Caco-2 (cell line): ENCODE data around the gene PSMG3. TPM values are rescaled to one million over a fixed set of nuclear protein-coding genes. Genes with fewer than 3 reads are reported as not detected.

ENCODE experiments used
- BruUV-seq: library from RNA; stranded (reverse); fragments of 400-500 nt; replicated peaks from 2 replicates; lab custom pipeline; 2021; lab: Mats Ljungman, UMichigan
- CTCF ChIA-PET: fragments of 300-600 bp; sonication (Branson Sonifier 250); formaldehyde crosslinking; loops from one replicate; lab custom pipeline; 2022; ENCODE audit warnings: antibody characterized with exemption; lab: Charles Lee
- POLR2A ChIA-PET: fragments of 300-600 bp; sonication (Branson Sonifier 250); formaldehyde crosslinking; loops from one replicate; lab custom pipeline; 2022; ENCODE audit warnings: antibody characterized with exemption; lab: Charles Lee
- DNase-seq, 2 experiments: peaks; one replicate each; pipeline versions ENCODE4 v3.0.0 to v3.0.0-alpha.2; 2020 to 2022
- H3K27me3 ChIP-seq: replicated peaks from 2 replicates; pipeline ENCODE4 v1.6.0; 2011; ENCODE audit warnings: low read length; ENCODE audit not compliant: control insufficient read depth, insufficient read depth
- H3K36me3 ChIP-seq: 2 replicates; pipeline ENCODE4 v1.5.1; 2011; ENCODE audit warnings: low read length; ENCODE audit not compliant: control insufficient read depth, insufficient read depth
- H3K4me1 ChIP-seq: fragments of 250-450 bp; sonication (Bioruptor Pico); 2 replicates; pipeline ENCODE4 v1.5.1; 2020; ENCODE audit warnings: mild to moderate bottlenecking
- H3K4me3 ChIP-seq: 2 replicates; pipeline ENCODE4 v1.5.1; 2011; ENCODE audit warnings: low read depth, mild to moderate bottlenecking, control low read depth, low read length
- H3K9me3 ChIP-seq: fragments of 250-450 bp; sonication (Bioruptor Pico); 2 replicates; pipeline ENCODE4 v1.5.1; 2020; ENCODE audit warnings: mild to moderate bottlenecking, moderate library complexity
- H3K27ac Mint-ChIP-seq: one replicate; pipeline ENCODE4 v1.8.0; 2022; ENCODE audit warnings: mixed read lengths; ENCODE audit not compliant: unreplicated experiment
- H3K27me3 Mint-ChIP-seq: one replicate; pipeline ENCODE4 v1.8.0; 2022; ENCODE audit warnings: mixed read lengths; ENCODE audit not compliant: insufficient read depth, unreplicated experiment
- H3K36me3 Mint-ChIP-seq: one replicate; pipeline ENCODE4 v1.8.0; 2022; ENCODE audit warnings: mild to moderate bottlenecking, mixed read lengths; ENCODE audit not compliant: insufficient read depth, unreplicated experiment
- H3K4me1 Mint-ChIP-seq: one replicate; pipeline ENCODE4 v1.8.0; 2022; ENCODE audit warnings: low read depth, mixed read lengths; ENCODE audit not compliant: unreplicated experiment
- H3K4me3 Mint-ChIP-seq: one replicate; pipeline ENCODE4 v1.8.0; 2022; ENCODE audit warnings: mild to moderate bottlenecking, moderate library complexity, mixed read lengths; ENCODE audit not compliant: unreplicated experiment
- H3K9me3 Mint-ChIP-seq: one replicate; pipeline ENCODE4 v1.8.0; 2022; ENCODE audit warnings: mixed read lengths; ENCODE audit not compliant: unreplicated experiment
- CTCF ChIP-seq, 2 experiments: fragments of 200-600 bp in 1 of 2; IDR thresholded peaks; 1 replicate in 1 of 2; 2 replicates in 1 of 2; pipeline versions ENCODE4 v1.5.1 to v1.8.0; 2011 to 2022; ENCODE audit warnings: antibody characterized with exemption in 1 of 2, control low read depth in 1 of 2, inconsistent platforms in 1 of 2, low read depth in 1 of 2, low read length in 1 of 2, mild to moderate bottlenecking in 1 of 2, moderate library complexity in 1 of 2; ENCODE audit not compliant: insufficient read depth in 1 of 2, severe bottlenecking in 1 of 2, unreplicated experiment in 1 of 2
- intact Hi-C: fragments of 100-400 bp; cut with micrococcal nuclease; formaldehyde crosslinking; loops from one replicate; pipeline ENCODE4 v1.10.0; 2022; ENCODE audit not compliant: unreplicated experiment
- total RNA-seq: library from RNA; stranded (reverse); gene quantifications from 2 replicates; pipeline ENCODE4 v1.2.3, GENCODE V29; 2022

The PSMG3 gene
- total RNA-seq, 1 experiment from 2014 or later, result 35.1 TPM

- Mint-ChIP-seq H3K27me3 (no peaks in the 10 kb centered on the region), H3K27ac (peak overlapping the region; percentile 21), H3K9me3 (no peaks in the 10 kb centered on the region), H3K4me3 (no peak overlapping the region), H3K36me3 (peaks cover 46% of the 10 kb centered on the region), H3K4me1 (no peaks in the 10 kb centered on the region)
- TF ChIP-seq CTCF (IDR thresholded peaks at IDR 0.05; ENCODE audit: insufficient read depth in 1 of 2, low read depth in 1 of 2, low read length in 1 of 2, severe bottlenecking in 1 of 2, unreplicated experiment in 1 of 2), result no peak
- Histone ChIP-seq H3K9me3 (no peaks in the 10 kb centered on the region), H3K4me3 (no peak overlapping the region), H3K4me1 (peaks cover 1% of the 10 kb centered on the region; the same call in 1 of the 2 replicates), H3K27me3 (no peaks in the 10 kb centered on the region), H3K36me3 (no peaks in the 10 kb centered on the region)
- POLR2A ChIA-PET, result no interaction called here
- BruUV-seq, result no TSS peak
- peak in 1 of 2 experiments; percentile 27 for DNase-seq
- intact Hi-C loops, result no loop called here
- CTCF ChIA-PET, result no interaction called here
Observed at GRCh38 chr7:1548944-1549343, 20.9 kb downstream of the PSMG3 start.

- Mint-ChIP-seq H3K4me1 (no peaks in the 10 kb centered on the region), H3K27me3 (no peaks in the 10 kb centered on the region), H3K9me3 (no peaks in the 10 kb centered on the region), H3K4me3 (no peak overlapping the region), H3K36me3 (peaks cover 51% of the 10 kb centered on the region), H3K27ac (peak overlapping the region; percentile 21)
- no peaks in the 10 kb centered on the region; the same call in 1 of the 2 replicates for H3K36me3 ChIP-seq
- no peak overlapping the region for H3K4me3 ChIP-seq
- H3K4me1 ChIP-seq, result no peaks in the 10 kb centered on the region
- peak in 1 of 2 experiments; percentile 45 for DNase-seq
- H3K9me3 ChIP-seq, result no peaks in the 10 kb centered on the region
- no TSS peak for BruUV-seq
- H3K27me3 ChIP-seq, result no peaks in the 10 kb centered on the region
- ChIA-PET POLR2A (no interaction called here), CTCF (no interaction called here)
- no peak for TF ChIP-seq CTCF (IDR thresholded peaks at IDR 0.05; ENCODE audit: insufficient read depth in 1 of 2, low read depth in 1 of 2, low read length in 1 of 2, severe bottlenecking in 1 of 2, unreplicated experiment in 1 of 2)
- intact Hi-C loops, result no loop called here
Observed at GRCh38 chr7:1548438-1548831, 21.4 kb downstream of the PSMG3 start.

DNA sequence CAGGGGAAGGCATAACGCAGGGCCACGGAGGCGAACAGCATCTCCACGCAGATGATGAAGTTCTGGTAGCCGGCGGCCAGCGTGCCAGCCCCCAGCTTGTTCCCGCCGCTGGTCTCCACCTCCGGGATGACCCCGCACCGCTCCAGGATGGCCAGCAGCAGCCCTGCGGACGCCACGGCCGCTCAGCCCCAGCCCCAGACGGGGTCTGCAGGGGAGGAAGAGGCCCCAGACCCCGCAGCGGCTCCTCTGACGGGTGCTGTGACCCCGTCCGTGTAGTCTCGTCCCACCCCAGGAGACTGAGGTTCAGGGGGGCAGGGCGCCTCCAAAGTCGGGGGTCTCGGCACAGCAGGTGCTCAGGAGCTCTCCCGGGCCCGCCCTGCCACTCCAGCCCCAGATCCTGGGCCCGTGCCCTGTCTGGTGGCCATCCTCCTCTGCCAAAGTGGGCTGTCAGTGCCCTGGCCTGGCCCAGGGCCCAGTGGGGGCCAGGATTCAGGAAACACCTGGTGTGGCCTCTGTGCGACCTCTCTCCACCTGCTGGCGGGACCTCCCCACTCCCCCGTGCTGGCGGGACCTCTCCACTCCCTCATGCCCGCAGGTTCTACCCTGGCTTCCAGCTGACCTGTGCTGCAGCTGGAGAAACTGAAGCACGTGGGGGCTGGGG, 21.9 kb downstream of the PSMG3 start:
- intact Hi-C loops, result no loop called here
- Histone ChIP-seq H3K27me3 (no peaks in the 10 kb centered on the region), H3K36me3 (no peaks in the 10 kb centered on the region; the same call in 1 of the 2 replicates), H3K4me1 (no peaks in the 10 kb centered on the region), H3K9me3 (no peaks in the 10 kb centered on the region), H3K4me3 (no peak overlapping the region)
- no peak overlapping the region for H3K4me3 Mint-ChIP-seq
- no peaks in the 10 kb centered on the region for H3K27me3 Mint-ChIP-seq
- no peak overlapping the region for H3K27ac Mint-ChIP-seq
- TF ChIP-seq CTCF (IDR thresholded peaks at IDR 0.05; ENCODE audit: insufficient read depth in 1 of 2, low read depth in 1 of 2, low read length in 1 of 2, severe bottlenecking in 1 of 2, unreplicated experiment in 1 of 2), result no peak
- no peaks in the 10 kb centered on the region for H3K4me1 Mint-ChIP-seq
- ChIA-PET CTCF (no interaction called here), POLR2A (no interaction called here)
- H3K36me3 Mint-ChIP-seq, result peaks cover 54% of the 10 kb centered on the region
- H3K9me3 Mint-ChIP-seq, result no peaks in the 10 kb centered on the region
- no TSS peak for BruUV-seq
- DNase-seq, result peak in 1 of 2 experiments; percentile 33
